ENCODE results near the gene PIP5KL1. TPM values are rescaled to one million over a fixed set of nuclear protein-coding genes. Genes with fewer than 3 reads are reported as not detected.

PIP5KL1 gene
- total RNA-seq, 1 donor from 2014 or later, result 5.8 TPM

DNA sequence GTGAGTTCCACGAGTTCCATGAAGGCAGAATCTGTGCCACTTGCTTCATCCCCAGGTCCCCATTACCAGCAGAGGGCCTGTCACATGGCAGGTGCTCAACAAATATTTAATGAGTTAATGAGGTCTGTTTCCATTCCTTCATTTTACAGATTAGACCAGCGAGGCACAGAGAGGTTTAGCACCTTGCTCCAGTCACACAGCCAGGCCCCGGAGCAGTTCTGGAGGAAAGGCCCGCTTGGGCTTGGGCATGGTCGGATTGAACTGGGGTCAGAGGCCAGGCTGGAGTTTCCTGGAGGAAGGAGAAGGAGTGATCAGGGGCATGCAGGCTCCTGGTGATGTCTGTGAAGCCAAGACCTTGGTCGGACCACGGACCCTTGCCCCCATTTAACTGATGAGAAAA is 9.8 kb downstream of the PIP5KL1 start:
- H3K27ac Mint-ChIP-seq, result no peak overlapping the region
- no peak overlapping the region for H3K4me3 Mint-ChIP-seq

DNA sequence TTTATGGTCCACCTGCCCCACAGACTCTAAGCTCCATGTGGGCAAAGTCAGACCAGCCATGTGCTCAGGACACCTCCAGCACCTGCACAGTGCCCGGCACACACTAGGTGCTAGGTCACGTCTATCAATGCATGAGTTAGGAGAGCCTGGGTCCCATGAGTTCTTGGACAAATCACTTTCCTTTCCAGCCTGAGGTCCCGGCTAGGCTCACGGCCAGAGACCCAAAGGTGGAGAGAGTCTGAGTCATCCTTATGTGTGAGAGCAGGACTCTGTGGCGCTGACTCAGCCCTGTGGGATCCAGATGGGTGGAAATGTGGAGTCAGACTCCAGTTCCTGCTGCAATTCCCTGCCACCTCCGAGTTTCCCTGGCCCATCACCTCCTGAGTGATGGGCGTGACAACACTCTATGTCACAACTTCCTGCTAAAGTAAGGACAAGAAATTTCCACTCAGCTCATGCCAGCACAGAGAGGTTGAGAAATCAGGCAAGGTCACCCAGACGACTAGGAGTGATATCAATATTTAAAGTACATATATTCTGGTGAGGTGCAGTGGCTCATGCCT is 11.2 kb downstream of the PIP5KL1 start:
- H3K4me3 Mint-ChIP-seq, result peak overlapping the region; percentile 45
- peak overlapping the region; percentile 39 for H3K27ac Mint-ChIP-seq
- H3K36me3 Mint-ChIP-seq, result no peaks in the 10 kb centered on the region
- no peak for DNase-seq (ENCODE audit: extremely low spot score, unreplicated experiment)
- peaks cover 20% of the 10 kb centered on the region for H3K4me1 Mint-ChIP-seq (ENCODE audit: unreplicated experiment)
- TF ChIP-seq, protein P1, sequence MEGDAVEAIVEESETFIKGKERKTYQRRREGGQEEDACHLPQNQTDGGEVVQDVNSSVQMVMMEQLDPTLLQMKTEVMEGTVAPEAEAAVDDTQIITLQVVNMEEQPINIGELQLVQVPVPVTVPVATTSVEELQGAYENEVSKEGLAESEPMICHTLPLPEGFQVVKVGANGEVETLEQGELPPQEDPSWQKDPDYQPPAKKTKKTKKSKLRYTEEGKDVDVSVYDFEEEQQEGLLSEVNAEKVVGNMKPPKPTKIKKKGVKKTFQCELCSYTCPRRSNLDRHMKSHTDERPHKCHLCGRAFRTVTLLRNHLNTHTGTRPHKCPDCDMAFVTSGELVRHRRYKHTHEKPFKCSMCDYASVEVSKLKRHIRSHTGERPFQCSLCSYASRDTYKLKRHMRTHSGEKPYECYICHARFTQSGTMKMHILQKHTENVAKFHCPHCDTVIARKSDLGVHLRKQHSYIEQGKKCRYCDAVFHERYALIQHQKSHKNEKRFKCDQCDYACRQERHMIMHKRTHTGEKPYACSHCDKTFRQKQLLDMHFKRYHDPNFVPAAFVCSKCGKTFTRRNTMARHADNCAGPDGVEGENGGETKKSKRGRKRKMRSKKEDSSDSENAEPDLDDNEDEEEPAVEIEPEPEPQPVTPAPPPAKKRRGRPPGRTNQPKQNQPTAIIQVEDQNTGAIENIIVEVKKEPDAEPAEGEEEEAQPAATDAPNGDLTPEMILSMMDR (conservative IDR thresholded peaks at IDR 0.05), result no peak
- peaks cover 12% of the 10 kb centered on the region for H3K27me3 Mint-ChIP-seq
- no peaks in the 10 kb centered on the region for H3K9me3 Mint-ChIP-seq

More for the DNA sequence above, 9.8 kb downstream of the PIP5KL1 start:
- Mint-ChIP-seq H3K9me3 (no peaks in the 10 kb centered on the region), H3K4me1 (ENCODE audit: unreplicated experiment) (peaks cover 20% of the 10 kb centered on the region), H3K27me3 (peaks cover 25% of the 10 kb centered on the region), H3K36me3 (no peaks in the 10 kb centered on the region)
- TF ChIP-seq, protein P1 (conservative IDR thresholded peaks at IDR 0.05), result no peak
- DNase-seq (ENCODE audit: extremely low spot score, unreplicated experiment), result no peak

DNA sequence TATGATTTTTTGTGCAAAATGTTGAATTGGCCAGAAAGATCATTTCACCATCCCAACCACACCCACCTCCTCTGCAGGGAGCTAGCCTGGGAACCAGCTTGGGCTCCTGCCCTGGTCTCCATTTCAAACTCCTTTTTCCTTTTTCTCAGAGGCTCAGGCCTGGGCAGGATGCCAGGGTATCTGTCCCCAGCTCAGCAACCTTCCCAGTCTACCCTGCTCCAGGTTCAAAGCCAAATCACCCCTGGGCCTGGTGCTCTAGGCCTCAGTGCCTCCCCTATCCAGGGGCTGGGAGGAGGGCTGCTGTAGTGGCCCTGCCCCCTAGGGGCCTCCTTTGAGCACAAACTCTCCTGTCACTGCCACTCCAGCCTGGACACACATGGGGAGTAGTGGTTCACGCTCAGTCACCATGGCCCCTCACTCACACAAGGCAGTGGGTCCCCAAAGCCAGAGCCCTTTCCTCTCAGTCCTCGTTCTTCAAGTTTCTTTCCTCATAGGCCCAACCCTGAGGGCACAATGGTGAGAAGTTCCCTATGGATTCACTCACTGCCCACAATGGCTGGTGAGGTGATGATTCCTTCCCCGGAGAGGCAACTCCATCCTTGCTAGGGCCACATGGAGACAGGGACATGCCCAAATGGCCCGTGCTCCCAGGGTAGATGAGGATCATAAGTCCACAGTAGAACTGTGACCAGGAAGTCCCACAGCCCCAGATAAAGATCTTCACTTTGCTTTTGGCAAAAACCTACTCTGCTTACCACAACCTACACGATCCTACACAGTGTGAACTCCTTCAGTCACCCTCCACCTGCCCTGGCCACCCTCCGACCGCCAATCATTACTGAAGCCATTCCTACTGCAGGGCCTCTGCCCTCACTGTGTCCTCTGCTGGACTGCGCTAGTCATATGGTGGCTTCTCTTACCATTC is 12.1 kb downstream of the PIP5KL1 start:
- Mint-ChIP-seq H3K9me3 (no peaks in the 10 kb centered on the region), H3K4me1 (ENCODE audit: unreplicated experiment) (peaks cover 20% of the 10 kb centered on the region), H3K4me3 (peak overlapping the region; percentile 62), H3K27me3 (peaks cover 8% of the 10 kb centered on the region), H3K36me3 (no peaks in the 10 kb centered on the region), H3K27ac (peak overlapping the region; percentile 18)
- no peak for DNase-seq (ENCODE audit: extremely low spot score, unreplicated experiment)
- TF ChIP-seq, protein P1 (conservative IDR thresholded peaks at IDR 0.05), result no peak

DNA sequence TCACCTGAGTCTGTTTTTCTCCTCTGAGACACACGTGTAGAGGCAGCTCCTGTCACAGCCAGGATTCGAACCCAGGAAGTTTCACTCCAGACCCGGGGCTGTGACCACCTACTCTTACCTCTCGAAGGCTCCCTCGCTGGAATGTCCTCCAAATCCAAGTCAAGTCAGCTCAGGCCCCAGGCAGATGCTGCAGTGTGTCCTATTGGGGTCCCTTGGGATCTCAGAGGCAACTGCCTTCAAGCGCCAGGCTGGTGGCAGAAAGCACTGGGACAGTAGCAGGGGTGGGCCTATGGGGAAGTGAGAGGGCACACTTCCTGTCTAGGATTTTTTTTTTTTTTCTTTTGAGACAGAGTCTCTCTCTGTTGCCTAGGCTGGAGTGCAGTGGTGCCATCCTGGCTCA is 13.0 kb downstream of the PIP5KL1 start:
- DNase-seq (ENCODE audit: extremely low spot score, unreplicated experiment), result no peak
- Mint-ChIP-seq H3K27ac (no peak overlapping the region), H3K36me3 (no peaks in the 10 kb centered on the region), H3K27me3 (peaks cover 4% of the 10 kb centered on the region), H3K4me3 (no peak overlapping the region), H3K4me1 (ENCODE audit: unreplicated experiment) (peaks cover 23% of the 10 kb centered on the region), H3K9me3 (no peaks in the 10 kb centered on the region)
- TF ChIP-seq, protein P1 (conservative IDR thresholded peaks at IDR 0.05), result no peak

DNA sequence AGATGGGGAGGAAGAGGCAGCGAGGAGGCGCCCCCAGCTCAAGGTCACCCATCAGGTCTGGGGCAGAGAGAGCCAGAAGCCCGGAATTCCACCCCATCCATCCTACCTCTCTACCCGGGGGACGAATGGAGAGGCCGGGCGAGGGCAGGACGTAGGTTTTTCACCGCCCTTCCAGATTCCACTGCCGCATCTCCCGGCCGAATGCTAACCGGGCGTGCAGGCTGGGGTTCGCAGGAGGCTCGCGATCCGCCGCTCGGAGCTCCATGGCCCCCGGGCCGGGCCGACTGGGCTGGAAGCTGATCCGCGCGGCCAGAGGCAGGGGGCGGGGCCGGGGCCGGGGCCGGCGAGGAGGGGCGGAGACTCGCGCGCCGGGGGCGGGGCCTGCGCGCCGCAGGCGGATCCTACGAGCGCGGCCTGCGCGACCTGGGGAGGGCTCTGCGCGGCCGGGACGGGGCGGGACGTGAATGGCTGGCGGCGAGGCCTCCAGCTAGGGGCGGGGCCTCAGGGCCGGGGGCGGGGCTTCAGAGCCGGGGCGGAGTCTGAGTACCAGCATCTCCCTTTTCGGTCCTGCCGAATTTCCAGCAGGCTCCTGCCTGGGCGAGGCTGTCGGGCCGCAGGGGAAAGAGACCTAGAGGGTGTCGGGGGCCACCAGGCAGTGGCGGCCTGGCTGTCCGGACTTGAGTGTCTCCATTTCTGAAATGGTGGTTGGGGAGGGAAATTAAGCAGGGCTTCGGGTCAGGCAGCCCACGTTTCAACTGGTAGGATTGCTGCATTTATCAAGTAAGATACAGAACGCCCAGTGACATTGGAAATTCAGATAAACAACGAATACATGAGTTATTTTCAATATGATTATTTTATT is 13.6 kb downstream of the PIP5KL1 start, which contains the start of gene ST6GALNAC4:
ST6GALNAC4 (minus strand) TSS at position 322 of the 862 bp plus-strand sequence. CDS start 622 bp downstream, outside the sequence.
- Mint-ChIP-seq H3K4me3 (peak within 1 kb of the TSS; percentile 84), H3K27me3 (no peaks in the 10 kb centered on the region), H3K4me1 (ENCODE audit: unreplicated experiment) (peaks cover 23% of the 10 kb centered on the region), H3K36me3 (no peaks in the 10 kb centered on the region), H3K9me3 (no peaks in the 10 kb centered on the region), H3K27ac (no peak within 1 kb of the TSS)
- peak; percentile 94 for DNase-seq (ENCODE audit: extremely low spot score, unreplicated experiment)
- TF ChIP-seq, protein P1 (conservative IDR thresholded peaks at IDR 0.05), result no peak

Measured in type B pancreatic cell (in vitro differentiated cells).